B cell (primary cell): ENCODE results near the gene NDUFS4. TPM values are rescaled to one million over a fixed set of nuclear protein-coding genes. Genes with fewer than 3 reads are reported as not detected.

Source experiments
- ATAC-seq: fragments of 200-7000 bp; cut with Tn5 transposase; one replicate; pipeline ENCODE4 v1.10.0; 2021; ENCODE audit warnings: low read depth, mild to moderate bottlenecking, moderate number of reproducible peaks, moderate library complexity
- CTCF ChIA-PET: fragments of 350-600 bp; sonication (Branson Sonifier 250); formaldehyde crosslinking; loops from one replicate; lab custom pipeline; 2021; ENCODE audit warnings: antibody characterized with exemption, inconsistent platforms; lab: Charles Lee
- POLR2A ChIA-PET: fragments of 350-600 bp; sonication (Branson Sonifier 250); formaldehyde crosslinking; loops from one replicate; lab custom pipeline; 2021; ENCODE audit warnings: antibody characterized with exemption; lab: Charles Lee
- DNase-seq: peaks from one replicate; pipeline ENCODE4 v3.0.0; 2013
- H2AFZ ChIP-seq: 2 replicates; pipeline ENCODE4 v1.6.1; 2012; ENCODE audit warnings: mild to moderate bottlenecking, low read depth, low read length; ENCODE audit not compliant: insufficient read depth, poor library complexity, severe bottlenecking
- H3K27ac ChIP-seq, 2 donors: 1 replicate in 1 of 2; 2 replicates in 1 of 2; pipeline ENCODE4 v1.5.1; 2012 to 2013; ENCODE audit warnings: low read length in 2 of 2, mild to moderate bottlenecking in 2 of 2, moderate library complexity in 1 of 2
- H3K27me3 ChIP-seq, 4 experiments: fragments of 200-600 bp in 1 of 4; sonication (generic) in 1 of 4; replicated peaks in 1 of 4; 1 replicate in 2 of 4; 2 replicates in 2 of 4; pipeline versions ENCODE4 v1.6.1 to v1.7.0; 2013 to 2016; ENCODE audit warnings: low read length in 3 of 4, mild to moderate bottlenecking in 2 of 4, mixed read lengths in 1 of 4, moderate library complexity in 1 of 4; ENCODE audit not compliant: insufficient read depth in 4 of 4, control insufficient read depth in 3 of 4; ENCODE audit errors: control extremely low read depth in 1 of 4
- H3K36me3 ChIP-seq, 2 experiments: replicated peaks in 1 of 2; 1 replicate in 1 of 2; 2 replicates in 1 of 2; pipeline versions ENCODE4 v1.6.1 to v1.7.1; 2013; ENCODE audit warnings: low read length in 1 of 2; ENCODE audit not compliant: insufficient read depth in 2 of 2, control insufficient read depth in 1 of 2; ENCODE audit errors: control extremely low read depth in 1 of 2, extremely low read depth in 1 of 2
- H3K4me1 ChIP-seq, 2 donors: fragments of 200-600 bp in 1 of 2; sonication (generic) in 1 of 2; 1 replicate in 1 of 2; 2 replicates in 1 of 2; pipeline versions ENCODE4 v1.5.1 to v1.6.1; 2013 to 2017; ENCODE audit warnings: low read length in 2 of 2; ENCODE audit not compliant: control insufficient read depth in 2 of 2, insufficient read depth in 2 of 2
- H3K4me2 ChIP-seq: replicated peaks from 2 replicates; pipeline ENCODE3; 2012; ENCODE audit warnings: mild to moderate bottlenecking, low read depth, low read length; ENCODE audit not compliant: poor library complexity, severe bottlenecking
- H3K4me3 ChIP-seq, 5 experiments: fragments of 200-600 bp in 1 of 5; sonication (generic) in 1 of 5; 1 replicate in 3 of 5; 2 replicates in 2 of 5; pipeline versions ENCODE4 v1.5.1 to v1.7.0; 2011 to 2016; ENCODE audit warnings: low read length in 4 of 5, mild to moderate bottlenecking in 4 of 5, low read depth in 2 of 5, control low read depth in 1 of 5, moderate library complexity in 1 of 5; ENCODE audit not compliant: insufficient read depth in 1 of 5; ENCODE audit errors: control extremely low read depth in 1 of 5, extremely low read depth in 1 of 5
- H3K79me2 ChIP-seq: fragments of 200-600 bp; sonication (generic); one replicate; pipeline ENCODE4 v1.6.0; 2016; ENCODE audit warnings: low read length; ENCODE audit not compliant: control insufficient read depth, insufficient read depth
- H3K9ac ChIP-seq: fragments of 200-600 bp; sonication (generic); 2 replicates; pipeline ENCODE4 v1.6.1; 2017; ENCODE audit warnings: mild to moderate bottlenecking, low read length, moderate library complexity
- H3K9me3 ChIP-seq, 3 donors: one replicate each; pipeline versions ENCODE4 v1.6.1 to v1.7.1; 2013; ENCODE audit warnings: low read length in 2 of 3; ENCODE audit not compliant: control insufficient read depth in 2 of 3, insufficient read depth in 1 of 3; ENCODE audit errors: control extremely low read depth in 1 of 3
- H4K20me1 ChIP-seq: 2 replicates; pipeline ENCODE4 v1.6.0; 2012; ENCODE audit warnings: mild to moderate bottlenecking, low read length; ENCODE audit not compliant: insufficient read depth, control insufficient read depth, poor library complexity, severe bottlenecking
- H3K27ac Mint-ChIP-seq: one replicate; pipeline ENCODE4 v1.8.0; 2021; ENCODE audit warnings: mixed read lengths
- H3K27me3 Mint-ChIP-seq: one replicate; pipeline ENCODE4 v1.8.0; 2021; ENCODE audit warnings: mixed read lengths
- H3K4me1 Mint-ChIP-seq: one replicate; pipeline ENCODE4 v1.8.0; 2021; ENCODE audit warnings: mixed read lengths
- H3K4me3 Mint-ChIP-seq: one replicate; pipeline ENCODE4 v1.8.0; 2021; ENCODE audit warnings: mixed read lengths
- H3K9me3 Mint-ChIP-seq: one replicate; pipeline ENCODE4 v1.8.0; 2022; ENCODE audit warnings: mixed read lengths; ENCODE audit not compliant: insufficient read depth
- EZH2 ChIP-seq: IDR thresholded peaks from 2 replicates; pipeline ENCODE4 v1.6.1; 2012; ENCODE audit warnings: borderline replicate concordance, low read depth, mild to moderate bottlenecking, moderate library complexity, low read length; ENCODE audit not compliant: insufficient read depth, poor library complexity, severe bottlenecking
- WGBS: methylation state at CpG from one replicate; pipeline ENCODE4 v1.1.5; 2013; ENCODE audit warnings: missing lambda C conversion rate; ENCODE audit not compliant: insufficient coverage; 5-methylcytosine and 5-hydroxymethylcytosine counted together
- intact Hi-C: fragments of 100-400 bp; cut with micrococcal nuclease; formaldehyde crosslinking; loops from one replicate; pipeline ENCODE4 v1.10.0; 2022
- polyA plus RNA-seq: library from polyadenylated mRNA; depleted of rRNA; stranded (reverse); fragments of >200 nt; gene quantifications from 2 replicates; pipeline ENCODE4 v1.2.3, GENCODE V29; 2012
- total RNA-seq, 2 donors: library from RNA; stranded (reverse); fragments of 120-200 nt in 1 of 2; gene quantifications; 1 replicate in 1 of 2; 2 replicates in 1 of 2; pipeline versions ENCODE4 v1.2.3 to v1.2.4, GENCODE V29; 2013 to 2022
- TF ChIP-seq, protein P1 (sequence below): fragments of 200-600 bp; IDR thresholded peaks from one replicate; pipeline ENCODE4 v1.8.0; 2022; ENCODE audit warnings: antibody characterized with exemption, mild to moderate bottlenecking

NDUFS4 gene
- total and polyA plus RNA-seq, 2 donors (not counting 1 experiment from before 2014, with no cell fraction given) = 24.0 to 29.0 TPM

DNA sequence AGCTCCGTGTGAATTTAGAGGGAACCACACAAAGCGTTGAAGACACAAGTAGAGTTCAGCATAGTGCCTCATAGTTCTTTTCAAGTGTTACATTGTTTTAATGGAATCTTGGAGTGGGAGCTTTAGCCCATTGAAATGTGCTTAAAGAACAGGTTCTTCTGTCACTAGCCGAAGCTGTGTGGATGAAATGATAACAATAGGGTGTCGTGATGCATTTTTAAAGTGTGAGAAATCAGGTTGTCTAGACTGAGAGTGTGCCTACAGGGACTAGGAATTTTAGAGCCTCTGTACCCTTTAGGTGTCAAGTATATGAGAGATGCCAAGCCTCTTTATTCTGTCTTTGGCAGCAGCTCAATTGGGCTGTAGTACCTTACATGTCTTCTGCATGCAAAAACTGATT lies 83.0 kb downstream of the NDUFS4 start:
- no peak overlapping the region for H3K4me3 ChIP-seq
- no peak for DNase-seq
- H3K4me2 ChIP-seq = no peak overlapping the region
- H3K27me3 Mint-ChIP-seq = no peaks in the 10 kb centered on the region
- WGBS = 92% methylated on average over 4 of the region's 4 CpGs
- H3K9ac ChIP-seq = no peak overlapping the region
- no peaks in the 10 kb centered on the region for H4K20me1 ChIP-seq
- no peaks in the 10 kb centered on the region for H3K79me2 ChIP-seq
- no peaks in the 10 kb centered on the region for H3K4me1 ChIP-seq
- peaks cover 0 to 6% of the 10 kb centered on the region in 2 experiments for H3K36me3 ChIP-seq
- H2AFZ ChIP-seq = no peak overlapping the region
- no peak for ATAC-seq
- POLR2A ChIA-PET = no interaction called here
- intact Hi-C loops = no loop called here
- H3K27me3 ChIP-seq = no peaks in the 10 kb centered on the region
- H3K27ac Mint-ChIP-seq = no peak overlapping the region
- peaks cover 1% of the 10 kb centered on the region for H3K4me1 Mint-ChIP-seq
- CTCF ChIA-PET = no interaction called here
- TF ChIP-seq, protein P1, sequence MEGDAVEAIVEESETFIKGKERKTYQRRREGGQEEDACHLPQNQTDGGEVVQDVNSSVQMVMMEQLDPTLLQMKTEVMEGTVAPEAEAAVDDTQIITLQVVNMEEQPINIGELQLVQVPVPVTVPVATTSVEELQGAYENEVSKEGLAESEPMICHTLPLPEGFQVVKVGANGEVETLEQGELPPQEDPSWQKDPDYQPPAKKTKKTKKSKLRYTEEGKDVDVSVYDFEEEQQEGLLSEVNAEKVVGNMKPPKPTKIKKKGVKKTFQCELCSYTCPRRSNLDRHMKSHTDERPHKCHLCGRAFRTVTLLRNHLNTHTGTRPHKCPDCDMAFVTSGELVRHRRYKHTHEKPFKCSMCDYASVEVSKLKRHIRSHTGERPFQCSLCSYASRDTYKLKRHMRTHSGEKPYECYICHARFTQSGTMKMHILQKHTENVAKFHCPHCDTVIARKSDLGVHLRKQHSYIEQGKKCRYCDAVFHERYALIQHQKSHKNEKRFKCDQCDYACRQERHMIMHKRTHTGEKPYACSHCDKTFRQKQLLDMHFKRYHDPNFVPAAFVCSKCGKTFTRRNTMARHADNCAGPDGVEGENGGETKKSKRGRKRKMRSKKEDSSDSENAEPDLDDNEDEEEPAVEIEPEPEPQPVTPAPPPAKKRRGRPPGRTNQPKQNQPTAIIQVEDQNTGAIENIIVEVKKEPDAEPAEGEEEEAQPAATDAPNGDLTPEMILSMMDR = no peak
- TF ChIP-seq EZH2 = no peak
- no peak overlapping the region for H3K27ac ChIP-seq
- no peaks in the 10 kb centered on the region for H3K9me3 ChIP-seq
- no peak overlapping the region for H3K4me3 Mint-ChIP-seq
- no peaks in the 10 kb centered on the region for H3K9me3 Mint-ChIP-seq

DNA sequence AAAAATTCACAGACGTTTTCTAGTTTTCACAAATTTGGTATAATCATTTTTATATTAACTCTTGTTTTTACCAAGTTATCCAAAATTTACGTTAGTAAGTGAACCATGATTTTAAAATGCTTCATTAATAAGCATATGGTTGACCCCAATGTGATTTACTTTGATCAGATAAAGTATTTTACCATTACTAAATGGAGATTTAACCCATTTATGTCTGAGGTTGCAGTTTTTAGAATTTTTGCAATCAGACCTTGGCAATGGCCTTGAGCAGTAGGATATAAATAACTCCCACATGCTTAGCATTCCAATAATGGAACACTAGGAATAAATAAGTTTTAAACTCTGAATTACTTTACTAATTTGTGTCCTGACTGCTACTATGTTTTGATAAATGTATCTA lies 84.6 kb downstream of the NDUFS4 start:
- no CpG with 5 or more reads among the region's 2 CpGs for WGBS
- CTCF ChIA-PET = no interaction called here

More for the DNA sequence above, 84.6 kb downstream of the NDUFS4 start:
- Mint-ChIP-seq H3K27ac (no peak overlapping the region), H3K27me3 (no peaks in the 10 kb centered on the region), H3K4me3 (no peak overlapping the region), H3K9me3 (peaks cover 5% of the 10 kb centered on the region), H3K4me1 (peaks cover 1% of the 10 kb centered on the region)
- Histone ChIP-seq H2AFZ (no peak overlapping the region), H3K79me2 (no peaks in the 10 kb centered on the region), H3K9me3 (no peaks in the 10 kb centered on the region), H3K4me2 (no peak overlapping the region), H3K4me1 (no peaks in the 10 kb centered on the region), H3K27ac (no peak overlapping the region), H3K27me3 (no peaks in the 10 kb centered on the region), H3K36me3 (peaks cover 2 to 5% of the 10 kb centered on the region in 2 experiments), H3K9ac (no peak overlapping the region), H3K4me3 (no peak overlapping the region), H4K20me1 (no peaks in the 10 kb centered on the region)
- intact Hi-C loops = no loop called here
- POLR2A ChIA-PET = no interaction called here
- TF ChIP-seq, protein P1 = no peak
- no peak for TF ChIP-seq EZH2
- DNase-seq (no peak), ATAC-seq (no peak)
